Fibroblast of pulmonary artery (primary cell): Measurements from ENCODE around the gene SNAPC2.
A peak's percentile ranks its signal among the peaks of the same experiment; 100 is the strongest.
"Not testable (repeated sequence)": the region's sequence is repeated elsewhere in the genome, so short reads cannot be mapped to it uniquely, and the experiment has no call there.

ENCODE experiments used
- DNase-seq: peaks from one replicate; pipeline ENCODE4 v3.0.0-alpha.2; 2010; ENCODE audit warnings: low read depth
- H3K4me3 ChIP-seq: replicated peaks from 2 replicates; pipeline ENCODE4 v1.5.1; 2011; ENCODE audit warnings: low read depth, mild to moderate bottlenecking, control low read depth, low read length, moderate library complexity
- TF ChIP-seq, protein P1 (sequence below): IDR thresholded peaks from 2 replicates; pipeline ENCODE4 v1.5.1; 2011; ENCODE audit warnings: mild to moderate bottlenecking, control low read depth, low read length, inconsistent platforms; ENCODE audit errors: missing control alignments

The SNAPC2 gene

DNA sequence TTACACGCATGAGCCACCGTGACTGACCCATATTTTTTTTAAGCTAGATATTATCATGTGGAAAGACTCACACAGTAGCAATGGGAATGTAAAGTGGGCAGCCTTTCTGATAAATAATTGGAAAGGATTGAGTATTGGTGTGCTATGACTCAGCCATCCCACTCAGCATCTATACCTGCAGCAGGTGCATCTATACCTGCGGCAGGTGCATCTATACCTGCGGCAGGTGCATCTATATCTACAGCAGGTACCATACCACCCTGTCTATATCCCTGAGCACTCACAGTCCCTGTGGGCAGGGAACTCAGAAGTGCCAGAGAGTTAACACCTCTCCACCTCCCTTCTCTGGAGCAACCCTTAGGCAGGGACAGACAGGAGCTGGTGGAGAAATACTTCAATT lies 37.0 kb upstream of the SNAPC2 start:
- no peak for DNase-seq
- H3K4me3 ChIP-seq: no peak overlapping the region
- TF ChIP-seq, protein P1, sequence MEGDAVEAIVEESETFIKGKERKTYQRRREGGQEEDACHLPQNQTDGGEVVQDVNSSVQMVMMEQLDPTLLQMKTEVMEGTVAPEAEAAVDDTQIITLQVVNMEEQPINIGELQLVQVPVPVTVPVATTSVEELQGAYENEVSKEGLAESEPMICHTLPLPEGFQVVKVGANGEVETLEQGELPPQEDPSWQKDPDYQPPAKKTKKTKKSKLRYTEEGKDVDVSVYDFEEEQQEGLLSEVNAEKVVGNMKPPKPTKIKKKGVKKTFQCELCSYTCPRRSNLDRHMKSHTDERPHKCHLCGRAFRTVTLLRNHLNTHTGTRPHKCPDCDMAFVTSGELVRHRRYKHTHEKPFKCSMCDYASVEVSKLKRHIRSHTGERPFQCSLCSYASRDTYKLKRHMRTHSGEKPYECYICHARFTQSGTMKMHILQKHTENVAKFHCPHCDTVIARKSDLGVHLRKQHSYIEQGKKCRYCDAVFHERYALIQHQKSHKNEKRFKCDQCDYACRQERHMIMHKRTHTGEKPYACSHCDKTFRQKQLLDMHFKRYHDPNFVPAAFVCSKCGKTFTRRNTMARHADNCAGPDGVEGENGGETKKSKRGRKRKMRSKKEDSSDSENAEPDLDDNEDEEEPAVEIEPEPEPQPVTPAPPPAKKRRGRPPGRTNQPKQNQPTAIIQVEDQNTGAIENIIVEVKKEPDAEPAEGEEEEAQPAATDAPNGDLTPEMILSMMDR: no peak

DNA sequence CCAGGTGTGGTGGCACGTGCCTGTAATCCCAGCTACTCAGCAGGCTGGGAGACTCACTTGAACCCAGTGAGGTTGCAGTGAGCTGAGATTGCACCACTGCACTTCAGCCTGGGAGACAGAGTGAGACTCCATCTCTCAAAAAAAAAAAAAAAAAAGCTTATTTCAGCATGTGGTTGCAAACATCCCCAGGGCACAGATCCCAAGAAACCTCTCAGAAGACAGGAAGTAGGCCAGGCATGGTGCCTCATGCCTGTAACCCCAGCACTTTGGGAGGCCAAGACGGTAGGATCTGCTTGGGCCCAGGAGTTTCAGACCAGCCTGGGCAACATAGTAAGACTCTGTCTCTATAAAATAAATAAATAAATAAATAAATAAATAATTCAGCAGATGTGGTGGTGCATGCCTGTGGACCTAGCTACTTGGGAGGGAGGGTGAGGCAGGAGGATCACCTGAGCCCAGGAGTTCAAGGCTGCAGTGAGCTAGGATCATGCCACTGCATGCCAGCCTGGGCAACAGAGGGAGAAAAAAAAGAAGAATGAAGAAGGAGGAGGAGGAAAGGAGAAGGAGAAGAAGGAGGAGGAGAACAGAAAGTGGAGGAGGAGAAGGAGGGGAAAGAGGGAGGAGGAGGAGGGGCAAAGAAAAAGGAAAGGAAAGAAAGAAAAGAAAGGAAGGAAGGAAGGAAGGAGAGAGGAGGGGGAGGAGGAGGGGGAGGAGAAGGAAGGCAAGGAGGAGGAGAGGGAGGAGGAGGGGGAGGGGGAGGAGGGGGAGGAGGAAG lies 36.2 kb upstream of the SNAPC2 start:
- TF ChIP-seq, protein P1: no peak
- H3K4me3 ChIP-seq: no peak overlapping the region
- DNase-seq: no peak

DNA sequence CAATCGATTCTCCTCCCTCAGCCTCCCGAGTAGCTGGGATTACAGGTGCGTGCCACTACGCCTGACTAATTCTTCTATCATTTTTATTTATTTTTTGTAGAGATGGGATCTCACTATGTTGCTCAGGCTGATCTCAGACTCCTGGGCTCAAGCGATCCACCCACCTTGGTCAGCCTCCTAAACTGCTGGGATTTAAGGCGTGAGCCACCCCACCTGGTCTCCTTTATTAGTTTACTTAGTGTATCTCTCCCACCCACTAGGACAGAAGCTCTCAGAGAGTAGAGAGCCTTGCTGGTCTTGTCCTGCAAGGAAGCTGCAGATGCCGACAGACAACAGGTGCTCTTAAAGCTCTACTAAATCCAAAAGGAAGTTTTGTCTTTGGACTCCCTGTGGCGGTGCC lies 34.3 kb upstream of the SNAPC2 start:
- H3K4me3 ChIP-seq: no peak overlapping the region
- TF ChIP-seq, protein P1: no peak
- DNase-seq: no peak

DNA sequence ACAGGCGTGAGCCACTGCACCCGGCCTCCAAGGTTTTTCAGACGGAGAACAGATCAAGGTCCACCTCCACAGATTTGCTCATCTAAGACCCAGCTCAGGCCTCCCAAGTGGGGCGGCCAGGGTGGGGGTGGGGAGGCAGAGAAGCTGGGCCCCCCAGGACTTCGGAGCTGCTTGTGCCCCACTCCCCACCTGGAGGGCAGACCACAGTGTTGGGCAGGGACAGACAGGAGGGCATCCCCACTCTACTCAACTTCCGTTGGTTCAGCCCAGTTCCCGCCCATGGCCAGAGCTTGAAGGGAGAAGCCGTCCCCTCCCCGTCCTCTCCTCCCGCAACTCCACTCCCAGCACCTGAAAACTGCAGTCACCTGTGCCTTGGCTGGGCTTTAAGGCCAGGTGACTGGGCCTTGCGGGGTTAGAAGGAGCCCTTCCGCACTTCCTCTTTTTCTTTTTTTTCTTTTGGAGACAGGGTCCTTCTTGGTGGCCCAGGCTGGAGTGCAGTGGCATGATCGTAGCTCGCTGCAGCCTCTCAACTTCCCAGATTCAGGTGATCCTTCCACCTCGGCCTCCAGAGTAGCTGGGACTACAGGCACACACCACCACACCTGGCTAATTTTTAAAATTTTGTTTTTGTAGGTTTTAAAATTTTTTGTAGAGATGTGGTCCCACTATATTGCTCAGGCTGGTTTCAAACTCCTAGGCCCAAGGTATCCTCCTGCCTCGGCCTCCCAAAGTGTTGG lies 32.6 kb upstream of the SNAPC2 start:
- no peak overlapping the region for H3K4me3 ChIP-seq
- no peak for DNase-seq

DNA sequence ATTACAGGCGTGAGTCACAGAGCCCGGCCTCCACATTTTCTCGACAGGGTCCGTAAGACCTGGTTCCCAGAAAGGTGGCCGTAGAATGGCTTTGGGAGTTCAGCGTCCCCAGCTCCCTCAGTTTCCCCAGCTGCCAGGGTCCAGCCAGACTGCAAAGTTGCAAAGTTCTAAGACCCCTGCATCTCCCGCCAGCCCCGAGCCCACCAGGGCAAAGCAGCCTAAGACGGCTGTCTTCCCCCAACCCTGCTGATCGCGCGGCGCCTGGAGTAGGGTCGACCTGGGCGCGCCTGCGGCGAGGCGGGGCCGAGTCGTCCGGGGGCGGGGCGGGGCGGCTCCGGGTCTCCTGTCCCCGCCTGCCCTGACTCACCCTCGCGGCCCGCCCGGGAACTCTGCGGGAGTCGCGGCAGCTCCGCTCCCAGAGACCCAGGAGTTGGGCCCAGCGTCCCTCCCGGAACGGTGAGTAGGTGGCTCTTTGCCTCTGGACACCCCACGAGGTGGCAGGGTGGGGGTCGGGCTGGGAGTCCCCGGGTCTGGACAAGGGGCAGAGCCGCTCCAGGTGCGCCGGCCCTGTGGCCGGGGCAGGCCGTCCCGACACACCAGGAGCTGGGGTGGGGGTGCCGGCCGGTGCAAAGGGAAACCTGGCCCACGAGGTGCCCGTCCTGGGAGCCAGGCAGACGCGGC lies 31.9 kb upstream of the SNAPC2 start, which contains the start of gene LRRC8E:
TSS of gene LRRC8E (plus strand) at position 366 of the 681 bp plus-strand sequence. CDS start 7,094 bp downstream, outside the sequence.
- peak within 1 kb of the TSS; percentile 70 for H3K4me3 ChIP-seq
- peak; percentile 53 for DNase-seq
- TF ChIP-seq, protein P1: no peak

More for the DNA sequence above, 32.6 kb upstream of the SNAPC2 start:
- TF ChIP-seq, protein P1: no peak

DNA sequence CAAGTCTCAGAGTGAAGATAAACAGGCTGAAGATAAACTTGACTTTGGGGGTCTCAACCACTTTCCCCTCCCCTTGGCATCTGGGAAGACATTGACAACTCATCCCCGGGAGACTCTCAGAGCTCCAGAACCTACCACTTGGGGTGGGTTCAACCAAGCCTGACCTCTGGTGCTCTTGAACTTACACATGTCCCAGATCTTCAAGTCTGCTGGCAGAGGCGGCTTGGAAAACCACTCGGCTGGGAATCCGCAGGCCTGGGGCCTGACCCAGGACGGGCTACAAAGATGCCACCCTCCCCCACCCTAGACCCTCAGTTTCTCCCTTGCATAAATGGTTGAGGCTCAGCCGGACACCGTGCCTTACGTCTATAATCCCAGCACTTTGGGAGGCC lies 31.3 kb upstream of the SNAPC2 start:
- TF ChIP-seq, protein P1: no peak
- H3K4me3 ChIP-seq: peak overlapping the region; percentile 70
- DNase-seq: no peak

DNA sequence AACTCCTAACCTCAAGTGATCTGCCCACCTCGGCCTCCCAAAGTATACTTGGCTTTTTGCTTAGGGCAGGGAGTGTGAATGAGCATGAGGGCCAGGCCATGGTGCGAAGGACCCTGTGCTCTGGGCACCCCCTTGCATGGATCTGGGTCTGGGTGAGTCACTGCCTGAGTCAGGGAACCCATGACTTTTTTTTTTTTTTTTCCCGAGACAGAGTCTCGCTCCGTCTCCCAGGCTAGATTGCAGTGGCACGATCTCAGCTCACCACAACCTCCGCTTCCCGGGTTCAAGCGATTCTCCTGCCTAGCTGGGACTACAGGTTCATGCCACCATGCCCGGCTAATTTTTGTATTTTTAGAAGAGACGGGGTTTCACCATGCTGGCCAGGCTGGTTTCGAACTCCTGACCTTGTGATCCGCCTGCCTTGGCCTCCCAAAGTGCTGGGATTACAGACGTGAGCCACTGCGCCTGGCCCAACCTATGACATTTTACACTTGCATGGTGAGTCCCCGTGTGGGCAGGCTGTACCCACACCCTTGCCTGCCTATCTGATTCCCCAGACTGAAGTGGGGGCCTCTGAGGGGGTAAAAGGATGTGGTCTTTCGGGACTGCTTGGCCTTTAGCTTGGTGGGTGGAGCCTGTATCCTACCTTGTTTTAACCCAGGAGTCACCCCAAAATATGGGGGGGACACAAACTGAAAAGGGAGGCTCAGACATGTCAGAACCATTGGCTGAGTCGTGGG lies 26.6 kb upstream of the SNAPC2 start:
- not testable (repeated sequence) for DNase-seq, H3K4me3 ChIP-seq
